ENCODE results near the gene GFY. TPM values are rescaled to one million over a fixed set of nuclear protein-coding genes. Genes with fewer than 3 reads are reported as not detected.

Gene GFY
- total and polyA plus RNA-seq, 9 of the 15 experiments (the other 6 are each of a cell fraction or from before 2014, with no cell fraction given): 0.06 to 0.40 (median 0.19) TPM; not detected in 3

DNA sequence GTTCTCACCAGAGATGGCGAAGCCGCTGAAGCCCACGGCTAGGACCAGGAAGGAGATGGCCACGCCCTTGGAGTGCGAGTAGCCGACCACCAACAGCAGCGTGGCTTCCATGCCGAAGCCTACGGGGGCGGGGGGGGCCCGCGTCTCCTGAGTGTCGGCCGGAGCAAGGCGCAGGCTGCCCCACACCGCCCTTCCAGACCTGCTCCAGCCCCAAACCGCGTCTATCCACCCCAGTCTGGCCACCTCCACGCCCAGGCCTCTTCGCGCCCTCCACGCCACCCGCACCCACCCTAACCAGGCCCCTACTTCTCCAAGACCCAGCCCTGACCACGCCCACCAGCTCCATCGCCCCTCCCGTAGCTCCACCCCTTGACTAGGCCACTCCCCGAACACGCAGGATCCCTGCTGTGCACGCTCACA is 6.2 kb downstream of the GFY start (continued):
- TF ChIP-seq, protein P1, sequence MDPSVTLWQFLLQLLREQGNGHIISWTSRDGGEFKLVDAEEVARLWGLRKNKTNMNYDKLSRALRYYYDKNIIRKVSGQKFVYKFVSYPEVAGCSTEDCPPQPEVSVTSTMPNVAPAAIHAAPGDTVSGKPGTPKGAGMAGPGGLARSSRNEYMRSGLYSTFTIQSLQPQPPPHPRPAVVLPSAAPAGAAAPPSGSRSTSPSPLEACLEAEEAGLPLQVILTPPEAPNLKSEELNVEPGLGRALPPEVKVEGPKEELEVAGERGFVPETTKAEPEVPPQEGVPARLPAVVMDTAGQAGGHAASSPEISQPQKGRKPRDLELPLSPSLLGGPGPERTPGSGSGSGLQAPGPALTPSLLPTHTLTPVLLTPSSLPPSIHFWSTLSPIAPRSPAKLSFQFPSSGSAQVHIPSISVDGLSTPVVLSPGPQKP (CRISPR knock-in tag; IDR thresholded peaks at IDR 0.05): no peak
- TF ChIP-seq TAF1 (IDR thresholded peaks at IDR 0.05; ENCODE audit: control insufficient read depth, extremely low read depth, insufficient read depth, low read length, severe bottlenecking) (peak; percentile 41), ZFX (CRISPR knock-in tag; IDR thresholded peaks at IDR 0.05) (peak; percentile 43), PHF8 (IDR thresholded peaks at IDR 0.05; ENCODE audit: borderline replicate concordance, low read length) (peak; percentile 59; the same call in 1 of the 2 replicates), RBFOX2 (IDR thresholded peaks at IDR 0.05; ENCODE audit: low read depth, low read length) (peak; percentile 80), JUND (IDR thresholded peaks at IDR 0.05; ENCODE audit: borderline replicate concordance, low read depth, low read length) (no peak), JUND (tag; IDR thresholded peaks at IDR 0.05; ENCODE audit: borderline replicate concordance, low read depth, low read length) (no peak), FOXJ3 (CRISPR knock-in tag; IDR thresholded peaks at IDR 0.05) (no peak), POLR2G (IDR thresholded peaks at IDR 0.05; ENCODE audit: low read depth, low read length) (peak; percentile 81), ZNF551 (CRISPR knock-in tag; IDR thresholded peaks at IDR 0.05) (no peak), ZBTB7A (IDR thresholded peaks at IDR 0.05; ENCODE audit: borderline replicate concordance, control insufficient read depth, low read depth, low read length) (peak; percentile 52; the same call in 1 of the 2 replicates), ZNF175 (CRISPR knock-in tag; IDR thresholded peaks at IDR 0.05; ENCODE audit: low read depth) (no peak), CHD1 (IDR thresholded peaks at IDR 0.05; ENCODE audit: low read length) (no peak), ZNF644 (tag; IDR thresholded peaks at IDR 0.05; ENCODE audit: low read depth) (no peak), U2AF1 (optimal IDR thresholded peaks at IDR 0.05; ENCODE audit: low read depth, low read length) (no peak), ARNT (IDR thresholded peaks at IDR 0.05) (no peak), CBX8 (IDR thresholded peaks at IDR 0.05; ENCODE audit: borderline replicate concordance, extremely low read depth, low read depth, low read length, poor library complexity, severe bottlenecking) (no peak)
- TF ChIP-seq, protein P2, sequence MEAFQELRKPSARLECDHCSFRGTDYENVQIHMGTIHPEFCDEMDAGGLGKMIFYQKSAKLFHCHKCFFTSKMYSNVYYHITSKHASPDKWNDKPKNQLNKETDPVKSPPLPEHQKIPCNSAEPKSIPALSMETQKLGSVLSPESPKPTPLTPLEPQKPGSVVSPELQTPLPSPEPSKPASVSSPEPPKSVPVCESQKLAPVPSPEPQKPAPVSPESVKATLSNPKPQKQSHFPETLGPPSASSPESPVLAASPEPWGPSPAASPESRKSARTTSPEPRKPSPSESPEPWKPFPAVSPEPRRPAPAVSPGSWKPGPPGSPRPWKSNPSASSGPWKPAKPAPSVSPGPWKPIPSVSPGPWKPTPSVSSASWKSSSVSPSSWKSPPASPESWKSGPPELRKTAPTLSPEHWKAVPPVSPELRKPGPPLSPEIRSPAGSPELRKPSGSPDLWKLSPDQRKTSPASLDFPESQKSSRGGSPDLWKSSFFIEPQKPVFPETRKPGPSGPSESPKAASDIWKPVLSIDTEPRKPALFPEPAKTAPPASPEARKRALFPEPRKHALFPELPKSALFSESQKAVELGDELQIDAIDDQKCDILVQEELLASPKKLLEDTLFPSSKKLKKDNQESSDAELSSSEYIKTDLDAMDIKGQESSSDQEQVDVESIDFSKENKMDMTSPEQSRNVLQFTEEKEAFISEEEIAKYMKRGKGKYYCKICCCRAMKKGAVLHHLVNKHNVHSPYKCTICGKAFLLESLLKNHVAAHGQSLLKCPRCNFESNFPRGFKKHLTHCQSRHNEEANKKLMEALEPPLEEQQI (IDR thresholded peaks at IDR 0.05): no peak
- TF ChIP-seq, protein P3, sequence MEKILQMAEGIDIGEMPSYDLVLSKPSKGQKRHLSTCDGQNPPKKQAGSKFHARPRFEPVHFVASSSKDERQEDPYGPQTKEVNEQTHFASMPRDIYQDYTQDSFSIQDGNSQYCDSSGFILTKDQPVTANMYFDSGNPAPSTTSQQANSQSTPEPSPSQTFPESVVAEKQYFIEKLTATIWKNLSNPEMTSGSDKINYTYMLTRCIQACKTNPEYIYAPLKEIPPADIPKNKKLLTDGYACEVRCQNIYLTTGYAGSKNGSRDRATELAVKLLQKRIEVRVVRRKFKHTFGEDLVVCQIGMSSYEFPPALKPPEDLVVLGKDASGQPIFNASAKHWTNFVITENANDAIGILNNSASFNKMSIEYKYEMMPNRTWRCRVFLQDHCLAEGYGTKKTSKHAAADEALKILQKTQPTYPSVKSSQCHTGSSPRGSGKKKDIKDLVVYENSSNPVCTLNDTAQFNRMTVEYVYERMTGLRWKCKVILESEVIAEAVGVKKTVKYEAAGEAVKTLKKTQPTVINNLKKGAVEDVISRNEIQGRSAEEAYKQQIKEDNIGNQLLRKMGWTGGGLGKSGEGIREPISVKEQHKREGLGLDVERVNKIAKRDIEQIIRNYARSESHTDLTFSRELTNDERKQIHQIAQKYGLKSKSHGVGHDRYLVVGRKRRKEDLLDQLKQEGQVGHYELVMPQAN (IDR thresholded peaks at IDR 0.05; ENCODE audit: borderline replicate concordance): 0 out of 2 replicates have a peak, but pooled peaks have one; percentile 13
